Ecto neural progenitor cell (in vitro differentiated cells): ENCODE data around the gene INPP5A.
"Not testable (repeated sequence)": the region's sequence is repeated elsewhere in the genome, so short reads cannot be mapped to it uniquely, and the experiment has no call there.

Experiments used
- DNase-seq: peaks from one replicate; pipeline ENCODE4 v3.0.0-alpha.2; 2018; ENCODE audit warnings: low spot score

Gene INPP5A

GRCh38 chr10:132549371-132549770 lies 11.8 kb downstream of the INPP5A start:
- DNase-seq, result no peak

- DNase-seq, result no peak
Measured at GRCh38 chr10:132550366-132551092, 12.9 kb downstream of the INPP5A start.

GRCh38 chr10:132551093-132551807 lies 13.7 kb downstream of the INPP5A start:
- DNase-seq, result no peak

GRCh38 chr10:132551808-132552130 lies 14.2 kb downstream of the INPP5A start:
- DNase-seq, result no peak

GRCh38 chr10:132552635-132553034 lies 15.0 kb downstream of the INPP5A start:
- not testable (repeated sequence) for DNase-seq

GRCh38 chr10:132553568-132553967 lies 16.0 kb downstream of the INPP5A start:
- DNase-seq, result not testable (repeated sequence)

- DNase-seq, result no peak
Measured at GRCh38 chr10:132554053-132554990, 16.7 kb downstream of the INPP5A start.

- DNase-seq, result no peak
Measured at GRCh38 chr10:132554991-132555647, 17.5 kb downstream of the INPP5A start.

- DNase-seq, result no peak
Measured at GRCh38 chr10:132555648-132556575, 18.3 kb downstream of the INPP5A start.

- DNase-seq, result no peak
Measured at GRCh38 chr10:132556994-132557441, 19.4 kb downstream of the INPP5A start.

- DNase-seq, result no peak
Measured at GRCh38 chr10:132557696-132558515, 20.3 kb downstream of the INPP5A start.

- DNase-seq, result no peak
Measured at GRCh38 chr10:132558516-132559413, 21.2 kb downstream of the INPP5A start.

GRCh38 chr10:132559538-132559937 lies 22.0 kb downstream of the INPP5A start:
- no peak for DNase-seq

GRCh38 chr10:132560241-132560731 lies 22.7 kb downstream of the INPP5A start:
- DNase-seq, result no peak

- DNase-seq, result no peak
Measured at GRCh38 chr10:132562177-132562915, 24.8 kb downstream of the INPP5A start.

- no peak for DNase-seq
Measured at GRCh38 chr10:132562916-132563456, 25.4 kb downstream of the INPP5A start.

- no peak for DNase-seq
Measured at GRCh38 chr10:132563485-132564248, 26.1 kb downstream of the INPP5A start.
